Ascending aorta (tissue), 2 donors: ENCODE results near the gene GPC3. TPM values are rescaled to one million over a fixed set of nuclear protein-coding genes. Genes with fewer than 3 reads are reported as not detected.
A peak's percentile ranks its signal among the peaks of the same experiment; 100 is the strongest.

ENCODE experiments used
- DNase-seq, 2 donors: peaks; one replicate each; pipeline ENCODE4 v3.0.0-alpha.2; 2019; ENCODE audit warnings: low spot score in 2 of 2
- H3K27ac ChIP-seq, 2 donors: fragments of 200-600 bp; sonication (generic); one replicate each; pipeline ENCODE4 v1.5.1; 2016 to 2017; ENCODE audit warnings: mild to moderate bottlenecking in 1 of 2
- H3K27me3 ChIP-seq: fragments of 200-600 bp; sonication (generic); one replicate; pipeline ENCODE4 v1.5.1; 2017
- H3K36me3 ChIP-seq, 2 donors: fragments of 200-600 bp; sonication (generic); one replicate each; pipeline ENCODE4 v1.5.1; 2016
- H3K4me1 ChIP-seq, 2 donors: fragments of 200-600 bp; sonication (generic); one replicate each; pipeline ENCODE4 v1.5.1; 2016 to 2017; ENCODE audit warnings: mild to moderate bottlenecking in 1 of 2
- H3K4me3 ChIP-seq, 2 donors: fragments of 200-600 bp; sonication (generic); one replicate each; pipeline ENCODE4 v1.5.1; 2016 to 2017; ENCODE audit warnings: mild to moderate bottlenecking in 1 of 2
- H3K9me3 ChIP-seq, 2 donors: fragments of 200-600 bp; sonication (generic); one replicate each; pipeline ENCODE4 v1.5.1; 2016
- CTCF ChIP-seq, 3 experiments: fragments of 200-600 bp in 2 of 3; fragments of 450-650 bp in 1 of 3; sonication (generic) in 2 of 3; IDR thresholded peaks; one replicate each; pipeline ENCODE4 v1.5.1; 2016 to 2019; ENCODE audit warnings: antibody characterized with exemption in 3 of 3, mild to moderate bottlenecking in 1 of 3, moderate library complexity in 1 of 3
- intact Hi-C: fragments of 100-400 bp; cut with DNase I; formaldehyde crosslinking; loops from one replicate; pipeline ENCODE4 v1.15.1; 2023
- total RNA-seq: library from RNA; depleted of rRNA; stranded (reverse); fragments of >200 nt; gene quantifications from one replicate; pipeline ENCODE4 v1.1.0, GENCODE V29; 2016

GPC3 gene
- total RNA-seq, 1 donor from 2014 or later: 0.75 TPM

DNA sequence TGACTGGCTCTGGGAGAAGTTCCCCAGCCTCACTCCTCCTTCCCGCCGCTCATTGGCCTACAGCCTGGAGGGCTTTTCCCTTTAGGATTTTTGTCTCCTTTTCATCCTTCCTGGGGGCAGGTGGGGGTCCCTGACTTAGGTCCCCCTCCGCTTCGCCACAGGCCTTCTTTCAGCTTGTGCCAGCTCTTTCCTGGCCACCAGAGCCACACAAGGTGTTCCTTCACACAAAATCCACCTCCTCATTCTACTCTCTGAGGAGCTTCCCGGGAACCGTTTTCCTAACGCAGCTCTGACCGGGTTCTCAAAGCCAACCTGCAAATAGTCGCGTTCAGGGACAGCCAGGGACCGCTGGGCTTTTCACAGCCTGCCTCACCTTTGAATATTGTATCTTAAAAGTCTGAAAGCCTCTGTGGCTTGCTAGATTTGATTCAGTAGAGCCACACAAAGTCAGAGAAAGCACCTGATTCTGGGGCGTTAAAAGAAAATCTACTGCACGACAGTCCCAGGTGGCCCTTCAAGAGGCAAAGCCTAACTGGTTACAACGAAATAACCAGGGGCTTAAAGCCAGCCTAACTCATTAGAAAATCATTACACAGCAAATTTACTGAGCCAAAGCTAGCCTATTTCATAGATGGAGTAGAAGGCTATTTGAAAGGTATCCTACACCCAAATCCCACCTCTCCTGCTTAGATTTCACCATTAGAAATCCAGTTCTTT lies 731 bp upstream of the GPC3 start:
- peak overlapping the region; percentile 36 to 56 for H3K4me3 ChIP-seq
- no peak overlapping the region for H3K27ac ChIP-seq
- no peak for TF ChIP-seq CTCF (IDR thresholded peaks at IDR 0.05)
- no peaks in the 10 kb centered on the region for H3K9me3 ChIP-seq
- no peaks in the 10 kb centered on the region for H3K36me3 ChIP-seq
- DNase-seq: no peak
- intact Hi-C loops: no loop called here
- no peaks in the 10 kb centered on the region for H3K4me1 ChIP-seq
- H3K27me3 ChIP-seq: no peaks in the 10 kb centered on the region

GRCh38 chrX:133984857-133985163 lies 584 bp downstream of the GPC3 start:
- intact Hi-C loops: no loop called here
- no peak overlapping the region for H3K27ac ChIP-seq

GRCh38 chrX:133983974-133984845 lies 1.2 kb downstream of the GPC3 start:
- no peak for TF ChIP-seq CTCF (IDR thresholded peaks at IDR 0.05)
- intact Hi-C loops: no loop called here
- H3K36me3 ChIP-seq: no peaks in the 10 kb centered on the region
- DNase-seq: no peak
- H3K4me1 ChIP-seq: no peaks in the 10 kb centered on the region
- H3K27me3 ChIP-seq: no peaks in the 10 kb centered on the region
- no peak overlapping the region for H3K27ac ChIP-seq
- H3K9me3 ChIP-seq: no peaks in the 10 kb centered on the region
- H3K4me3 ChIP-seq: peak overlapping the region; percentile 5 to 56

More at GRCh38 chrX:133984857-133985163, 584 bp downstream of the GPC3 start:
- TF ChIP-seq CTCF (IDR thresholded peaks at IDR 0.05): no peak
- no peaks in the 10 kb centered on the region for H3K36me3 ChIP-seq
- H3K27me3 ChIP-seq: no peaks in the 10 kb centered on the region
- H3K4me3 ChIP-seq: peak overlapping the region; percentile 36 to 56
- no peaks in the 10 kb centered on the region for H3K9me3 ChIP-seq
- H3K4me1 ChIP-seq: no peaks in the 10 kb centered on the region
- DNase-seq: no peak

GRCh38 chrX:133983256-133983973 lies 2.0 kb downstream of the GPC3 start:
- Histone ChIP-seq H3K4me3 (no peak overlapping the region), H3K27me3 (no peaks in the 10 kb centered on the region)
- TF ChIP-seq CTCF (IDR thresholded peaks at IDR 0.05): no peak

DNA sequence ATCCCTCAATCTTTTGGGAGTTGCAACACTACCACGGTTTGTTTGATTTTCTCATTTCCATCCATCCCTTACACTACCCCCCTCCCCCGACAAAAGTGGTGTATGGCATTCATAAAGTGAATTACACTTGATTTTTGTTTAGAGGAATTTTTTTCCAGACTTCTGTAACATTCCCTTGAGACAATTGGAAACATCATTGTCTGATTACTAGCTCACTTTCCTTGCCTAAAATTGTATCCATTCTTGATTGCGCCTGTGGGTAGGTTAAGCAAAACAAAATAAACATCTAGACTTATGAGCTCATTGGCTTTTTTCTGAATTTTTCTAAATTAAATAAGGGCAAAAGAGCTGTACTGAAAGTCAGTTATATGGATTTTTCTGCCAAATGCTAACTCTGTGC lies 3.5 kb downstream of the GPC3 start:
- Histone ChIP-seq H3K36me3 (no peaks in the 10 kb centered on the region), H3K4me1 (no peaks in the 10 kb centered on the region), H3K27me3 (no peaks in the 10 kb centered on the region), H3K9me3 (no peaks in the 10 kb centered on the region), H3K4me3 (no peak overlapping the region), H3K27ac (no peak overlapping the region)
- intact Hi-C loops: no loop called here
- no peak for DNase-seq
- TF ChIP-seq CTCF (IDR thresholded peaks at IDR 0.05): no peak

More at GRCh38 chrX:133983256-133983973, 2.0 kb downstream of the GPC3 start:
- no peak for DNase-seq
- no peaks in the 10 kb centered on the region for H3K36me3 ChIP-seq
- no peaks in the 10 kb centered on the region for H3K9me3 ChIP-seq
- intact Hi-C loops: no loop called here
- H3K4me1 ChIP-seq: no peaks in the 10 kb centered on the region
- no peak overlapping the region for H3K27ac ChIP-seq
